Lower leg skin (tissue), 4 donors: Measurements from ENCODE around the gene TUFT1. TPM values are rescaled to one million over a fixed set of nuclear protein-coding genes. Genes with fewer than 3 reads are reported as not detected.

Experiments used
- DNase-seq, 2 donors: peaks; one replicate each; pipeline ENCODE4 v3.0.0-alpha.2; 2019; ENCODE audit warnings: low spot score in 2 of 2
- H3K4me3 ChIP-seq: fragments of 200-600 bp; sonication (generic); 2 replicates; pipeline ENCODE4 v1.5.1; 2017; ENCODE audit warnings: mild to moderate bottlenecking, low read depth; ENCODE audit not compliant: poor library complexity, severe bottlenecking
- CTCF ChIP-seq, 3 donors: fragments of 450-650 bp; IDR thresholded peaks; one replicate each; pipeline ENCODE4 v1.5.1; 2016; ENCODE audit warnings: antibody characterized with exemption in 3 of 3, mild to moderate bottlenecking in 3 of 3, moderate library complexity in 2 of 3
- POLR2A ChIP-seq, 2 donors: fragments of 450-650 bp; IDR thresholded peaks; one replicate each; pipeline ENCODE4 v1.6.1; 2016 to 2017; ENCODE audit warnings: antibody characterized with exemption in 2 of 2, mild to moderate bottlenecking in 1 of 2, moderate library complexity in 1 of 2
- WGBS, 2 donors: methylation state at CpG; one replicate each; pipeline ENCODE4 v1.1.5; 2018; 5-methylcytosine and 5-hydroxymethylcytosine counted together
- intact Hi-C: fragments of 100-400 bp; cut with DNase I; formaldehyde crosslinking; loops from one replicate; pipeline ENCODE4 v1.15.0; 2023; ENCODE audit warnings: low total_unique reads
- total RNA-seq, 4 donors: library from RNA; depleted of rRNA; stranded (reverse); fragments of >200 nt; gene quantifications; one replicate each; pipeline ENCODE4 v1.1.0, GENCODE V29; 2016

Gene TUFT1
- total RNA-seq, 4 donors from 2014 or later, result 140 to 186 (median 161) TPM

- no peak for DNase-seq
- H3K4me3 ChIP-seq, result no peak overlapping the region
- WGBS, 2 donors, result 75 to 84% methylated on average over 7 of the region's 7 CpGs
- intact Hi-C loops, result no loop called here
- TF ChIP-seq CTCF (IDR thresholded peaks at IDR 0.05), result no peak
- no peak for TF ChIP-seq POLR2A (IDR thresholded peaks at IDR 0.05)
These were observed 37.0 kb upstream of the TUFT1 start for GRCh38 chr1:151502859-151503780.

DNA sequence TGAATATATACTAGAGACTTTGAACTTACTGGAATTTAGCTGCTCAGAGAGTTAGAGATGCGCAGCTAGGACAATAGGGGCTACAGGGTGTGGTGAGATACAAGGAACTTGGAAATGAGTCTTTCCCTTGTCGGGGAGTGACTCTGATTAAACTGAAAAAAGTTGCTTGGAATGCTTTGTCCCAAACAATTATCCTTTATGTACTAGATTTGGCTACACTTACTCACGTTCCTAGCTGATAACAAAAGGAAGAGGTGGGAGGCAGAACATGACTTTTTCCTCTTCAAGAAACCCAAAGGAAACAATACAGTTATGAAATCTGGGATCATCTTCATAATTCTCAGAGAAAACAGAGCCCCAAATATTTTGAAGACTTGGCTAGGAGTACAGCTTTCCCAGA lies 35.9 kb upstream of the TUFT1 start:
- H3K4me3 ChIP-seq, result no peak overlapping the region
- TF ChIP-seq POLR2A (IDR thresholded peaks at IDR 0.05), result no peak
- TF ChIP-seq CTCF (IDR thresholded peaks at IDR 0.05), result no peak
- WGBS, 2 donors, result 47 to 58% methylated on average over 3 of the region's 3 CpGs
- intact Hi-C loops, result no loop called here
- DNase-seq, result no peak

GRCh38 chr1:151504759-151505158 lies 35.4 kb upstream of the TUFT1 start:
- no peak for TF ChIP-seq CTCF (IDR thresholded peaks at IDR 0.05)
- TF ChIP-seq POLR2A (IDR thresholded peaks at IDR 0.05), result no peak
- no peak for DNase-seq
- 89 to 94% methylated on average over 4 of the region's 4 CpGs for WGBS, 2 donors
- H3K4me3 ChIP-seq, result no peak overlapping the region
- intact Hi-C loops, result no loop called here

GRCh38 chr1:151508833-151509232 lies 31.3 kb upstream of the TUFT1 start:
- TF ChIP-seq CTCF (IDR thresholded peaks at IDR 0.05), result no peak
- no peak for TF ChIP-seq POLR2A (IDR thresholded peaks at IDR 0.05)
- 73 to 74% methylated on average over 6 of the region's 6 CpGs for WGBS, 2 donors

DNA sequence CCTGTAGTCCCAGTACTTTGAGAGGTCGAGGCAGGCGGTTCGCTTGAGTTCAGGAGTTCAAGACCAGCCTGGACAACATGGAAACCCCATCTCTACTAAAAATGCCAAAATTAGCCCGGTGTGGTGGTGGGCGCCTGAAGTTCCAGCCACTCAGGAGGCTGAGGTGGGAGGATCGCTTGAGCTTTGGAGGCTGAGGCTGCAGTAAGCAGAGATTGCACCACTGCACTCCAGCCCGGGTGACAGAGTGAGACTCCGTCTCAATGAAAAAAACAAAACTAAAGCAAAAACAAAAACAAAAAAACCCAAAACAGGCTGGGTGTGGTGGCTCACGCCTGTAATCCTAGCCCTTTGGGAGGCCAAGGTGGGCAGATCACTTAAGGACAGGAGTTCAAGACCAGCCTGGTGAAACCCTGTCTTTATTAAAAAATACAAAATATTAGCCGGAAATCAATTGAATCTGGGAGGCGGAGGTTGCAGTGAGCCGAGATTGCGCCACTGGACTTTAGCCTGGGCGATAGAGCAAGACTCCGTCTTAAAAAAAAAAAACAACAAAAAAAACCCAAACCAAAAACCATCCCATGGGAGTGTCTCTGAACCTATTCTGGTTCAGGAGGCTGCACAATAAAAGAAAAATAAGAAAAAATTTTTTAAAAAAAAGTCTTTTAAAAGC lies 30.6 kb upstream of the TUFT1 start:
- intact Hi-C loops, result no loop called here
- TF ChIP-seq CTCF (IDR thresholded peaks at IDR 0.05), result no peak
- no peak for TF ChIP-seq POLR2A (IDR thresholded peaks at IDR 0.05)
- 94% methylated on average over 15 of the region's 15 CpGs for WGBS, 2 donors
- no peak for DNase-seq
- no peak overlapping the region for H3K4me3 ChIP-seq

More at GRCh38 chr1:151508833-151509232, 31.3 kb upstream of the TUFT1 start:
- no peak for DNase-seq
- H3K4me3 ChIP-seq, result no peak overlapping the region
- intact Hi-C loops, result no loop called here
